RWPE2 (cell line): ENCODE measurements around the gene LMBR1.

Source experiments
- ATAC-seq: fragments of 200-7000 bp; cut with Tn5 transposase; 3 replicates; pipeline ENCODE4 v1.9.1; 2021; ENCODE audit warnings: low read depth
- DNase-seq: peaks from one replicate; pipeline ENCODE4 v3.0.0-alpha.2; 2020; ENCODE audit warnings: low spot score
- H3K27ac ChIP-seq: fragments of 450-650 bp; 2 replicates; pipeline ENCODE4 v1.5.1; 2017; ENCODE audit warnings: mild to moderate bottlenecking; ENCODE audit not compliant: poor library complexity, severe bottlenecking
- H3K27me3 ChIP-seq: fragments of 250-450 bp; sonication (Bioruptor Pico); 2 replicates; pipeline ENCODE4 v1.5.1; 2021; ENCODE audit warnings: mild to moderate bottlenecking, moderate library complexity; ENCODE audit not compliant: insufficient read depth, poor library complexity, severe bottlenecking
- H3K36me3 ChIP-seq: fragments of 250-450 bp; sonication (Bioruptor Pico); 2 replicates; pipeline ENCODE4 v1.5.1; 2020; ENCODE audit warnings: low read depth, mild to moderate bottlenecking, moderate library complexity
- H3K4me1 ChIP-seq: fragments of 250-450 bp; sonication (Bioruptor Pico); 2 replicates; pipeline ENCODE4 v1.5.1; 2021; ENCODE audit warnings: mild to moderate bottlenecking, moderate library complexity; ENCODE audit not compliant: insufficient read depth, poor library complexity, severe bottlenecking
- H3K4me3 ChIP-seq: fragments of 250-450 bp; sonication (Bioruptor Pico); 2 replicates; pipeline ENCODE4 v1.5.1; 2021; ENCODE audit warnings: mild to moderate bottlenecking, moderate library complexity; ENCODE audit not compliant: severe bottlenecking
- H3K9me3 ChIP-seq: fragments of 250-450 bp; sonication (Bioruptor Pico); 2 replicates; pipeline ENCODE4 v1.5.1; 2021; ENCODE audit warnings: mild to moderate bottlenecking, moderate library complexity; ENCODE audit not compliant: severe bottlenecking
- CTCF ChIP-seq: fragments of 450-650 bp; IDR thresholded peaks from one replicate; pipeline ENCODE4 v1.5.1; 2017; ENCODE audit warnings: mild to moderate bottlenecking, moderate library complexity; ENCODE audit not compliant: poor library complexity, severe bottlenecking

LMBR1 gene

GRCh38 chr7:156752367-156753228 lies 140.4 kb downstream of the LMBR1 start:
- ATAC-seq, result no peak
- TF ChIP-seq CTCF, result no peak
- Histone ChIP-seq H3K27ac (no peak overlapping the region), H3K4me1 (peaks cover 8% of the 10 kb centered on the region), H3K9me3 (no peaks in the 10 kb centered on the region), H3K4me3 (no peak overlapping the region), H3K36me3 (peaks cover 15% of the 10 kb centered on the region), H3K27me3 (no peaks in the 10 kb centered on the region)
- DNase-seq, result no peak

- H3K27me3 ChIP-seq, result no peaks in the 10 kb centered on the region
- no peak for DNase-seq
These were observed 141.7 kb downstream of the LMBR1 start for GRCh38 chr7:156751319-156751718.

GRCh38 chr7:156747718-156748117 lies 145.3 kb downstream of the LMBR1 start:
- Histone ChIP-seq H3K27ac (no peak overlapping the region), H3K27me3 (no peaks in the 10 kb centered on the region), H3K9me3 (peaks cover 4% of the 10 kb centered on the region), H3K4me1 (peaks cover 3% of the 10 kb centered on the region), H3K36me3 (no peaks in the 10 kb centered on the region), H3K4me3 (no peak overlapping the region)
- no peak for ATAC-seq
- TF ChIP-seq CTCF, result no peak
- DNase-seq, result no peak

More at GRCh38 chr7:156751319-156751718, 141.7 kb downstream of the LMBR1 start:
- H3K4me3 ChIP-seq, result no peak overlapping the region
- H3K27ac ChIP-seq, result no peak overlapping the region
- peaks cover 13% of the 10 kb centered on the region for H3K36me3 ChIP-seq
- peaks cover 8% of the 10 kb centered on the region for H3K4me1 ChIP-seq
- peak; percentile 94 for ATAC-seq
- no peaks in the 10 kb centered on the region for H3K9me3 ChIP-seq
- no peak for TF ChIP-seq CTCF

- no peak overlapping the region for H3K27ac ChIP-seq
- no peak overlapping the region for H3K4me3 ChIP-seq
- H3K36me3 ChIP-seq, result no peaks in the 10 kb centered on the region
- H3K9me3 ChIP-seq, result peaks cover 4% of the 10 kb centered on the region
- no peak for TF ChIP-seq CTCF
- H3K4me1 ChIP-seq, result peaks cover 3% of the 10 kb centered on the region
- DNase-seq (no peak), ATAC-seq (no peak)
- no peaks in the 10 kb centered on the region for H3K27me3 ChIP-seq
These were observed 146.1 kb downstream of the LMBR1 start for GRCh38 chr7:156746891-156747290.

GRCh38 chr7:156739596-156739995 lies 153.4 kb downstream of the LMBR1 start:
- Histone ChIP-seq H3K27me3 (no peaks in the 10 kb centered on the region), H3K36me3 (peaks cover 2% of the 10 kb centered on the region; the same call in 1 of the 2 replicates), H3K27ac (no peak overlapping the region), H3K9me3 (peaks cover 2% of the 10 kb centered on the region), H3K4me3 (no peak overlapping the region), H3K4me1 (no peaks in the 10 kb centered on the region)
- DNase-seq, result no peak
- no peak for ATAC-seq
- no peak for TF ChIP-seq CTCF
